Stimulated activated CD4-positive, alpha-beta T cell treated with anti-CD3 and anti-CD28 coated beads, TNF-alpha, amount 100 ng/mL, for 4 hours (primary cell): ENCODE results near the gene APBA3.
A peak's percentile ranks its signal among the peaks of the same experiment; 100 is the strongest.

Source experiments
- DNase-seq, 3 experiments: peaks; one replicate each; pipeline ENCODE4 v3.0.0-alpha.2; 2020; ENCODE audit warnings: low read depth in 3 of 3

The APBA3 gene

GRCh38 chr19:3748965-3749364 is 12.5 kb downstream of the APBA3 start:
- DNase-seq, result no peak

GRCh38 chr19:3746371-3747056 is 15.0 kb downstream of the APBA3 start:
- no peak for DNase-seq

- DNase-seq, result no peak
Measured at GRCh38 chr19:3745363-3746045, 16.0 kb downstream of the APBA3 start.

- no peak for DNase-seq
Measured at GRCh38 chr19:3743486-3743885, 18.0 kb downstream of the APBA3 start.

GRCh38 chr19:3740431-3740830 is 21.1 kb downstream of the APBA3 start:
- no peak for DNase-seq

- no peak for DNase-seq
Measured at GRCh38 chr19:3738477-3739220, 22.8 kb downstream of the APBA3 start.

- no peak for DNase-seq
Measured at GRCh38 chr19:3737487-3738205, 23.8 kb downstream of the APBA3 start.

- no peak for DNase-seq
Measured at GRCh38 chr19:3736106-3736724, 25.3 kb downstream of the APBA3 start.

GRCh38 chr19:3734310-3734600 is 27.2 kb downstream of the APBA3 start:
- no peak for DNase-seq

GRCh38 chr19:3733549-3734309 is 27.8 kb downstream of the APBA3 start:
- DNase-seq, result no peak

GRCh38 chr19:3732108-3732507 is 29.4 kb downstream of the APBA3 start:
- no peak for DNase-seq

GRCh38 chr19:3730457-3730958 is 31.0 kb downstream of the APBA3 start:
- no peak for DNase-seq

- no peak for DNase-seq
Measured at GRCh38 chr19:3725640-3726310, 35.7 kb downstream of the APBA3 start.

GRCh38 chr19:3725121-3725520 is 36.4 kb downstream of the APBA3 start:
- DNase-seq, result no peak

GRCh38 chr19:3723883-3724282 is 37.6 kb downstream of the APBA3 start:
- DNase-seq, result no peak

- DNase-seq, result no peak
Measured at GRCh38 chr19:3723110-3723488, 38.4 kb downstream of the APBA3 start.

- DNase-seq, result no peak
Measured at GRCh38 chr19:3722443-3723109, 38.9 kb downstream of the APBA3 start.

GRCh38 chr19:3721887-3722442 is 39.5 kb downstream of the APBA3 start:
- DNase-seq, result no peak

GRCh38 chr19:3721131-3721886 is 40.2 kb downstream of the APBA3 start:
- DNase-seq, result peak; percentile 77 to 79 (median 79)
